ENCODE measurements around the gene PEX7. TPM values are rescaled to one million over a fixed set of nuclear protein-coding genes. Genes with fewer than 3 reads are reported as not detected.
A peak's percentile ranks its signal among the peaks of the same experiment; 100 is the strongest.

Gene PEX7
- total RNA-seq (13.4 and 13.7 TPM in 2 replicates), polyA plus RNA-seq (15.7 and 20.0 TPM in 2 replicates)

- peak within 1 kb of the TSS; percentile 70 for H3K4me3 ChIP-seq
- peaks cover 3% of the 10 kb centered on the region for H3K27me3 ChIP-seq
- DNase-seq (ENCODE audit: low read depth in 1 of 2, low spot score in 1 of 2), result peak; percentile 89 to 93
- H3K36me3 ChIP-seq, result peaks cover 4% of the 10 kb centered on the region
- H3K27ac ChIP-seq, result peak within 1 kb of the TSS; percentile 85
- TF ChIP-seq CTCF (IDR thresholded peaks at IDR 0.05; ENCODE audit: low read depth, low read length), result peak; percentile 69
- no peaks in the 10 kb centered on the region for H3K4me1 ChIP-seq (ENCODE audit: low read depth)
- no peaks in the 10 kb centered on the region for H3K9me3 ChIP-seq (ENCODE audit: low read depth)
These were observed at the start of gene PEX7 for GRCh38 chr6:136822376-136823127. Gene PEX7 (plus strand): TSS chr6:136822592. CDS start chr6:136822666, 74 bp downstream.

- Histone ChIP-seq H3K9me3 (ENCODE audit: low read depth) (no peaks in the 10 kb centered on the region), H3K4me3 (no peak overlapping the region), H3K27me3 (no peaks in the 10 kb centered on the region), H3K4me1 (ENCODE audit: low read depth) (no peaks in the 10 kb centered on the region), H3K36me3 (no peaks in the 10 kb centered on the region), H3K27ac (no peak overlapping the region)
- no peak for DNase-seq (ENCODE audit: low read depth in 1 of 2, low spot score in 1 of 2)
- TF ChIP-seq CTCF (IDR thresholded peaks at IDR 0.05; ENCODE audit: low read depth, low read length), result no peak
These were observed 49.5 kb upstream of the PEX7 start for GRCh38 chr6:136772685-136773472.

- Histone ChIP-seq H3K4me1 (ENCODE audit: low read depth) (no peaks in the 10 kb centered on the region), H3K27ac (no peak overlapping the region), H3K4me3 (no peak overlapping the region), H3K36me3 (no peaks in the 10 kb centered on the region), H3K9me3 (ENCODE audit: low read depth) (no peaks in the 10 kb centered on the region), H3K27me3 (no peaks in the 10 kb centered on the region)
- no peak for TF ChIP-seq CTCF (IDR thresholded peaks at IDR 0.05; ENCODE audit: low read depth, low read length)
- DNase-seq (ENCODE audit: low read depth in 1 of 2, low spot score in 1 of 2), result no peak
These were observed 49.0 kb upstream of the PEX7 start for GRCh38 chr6:136773473-136773796.

GRCh38 chr6:136774228-136775041, 48.0 kb upstream of the PEX7 start:
- Histone ChIP-seq H3K27me3 (no peaks in the 10 kb centered on the region), H3K4me3 (no peak overlapping the region), H3K4me1 (ENCODE audit: low read depth) (no peaks in the 10 kb centered on the region), H3K27ac (no peak overlapping the region), H3K36me3 (no peaks in the 10 kb centered on the region), H3K9me3 (ENCODE audit: low read depth) (no peaks in the 10 kb centered on the region)
- TF ChIP-seq CTCF (IDR thresholded peaks at IDR 0.05; ENCODE audit: low read depth, low read length), result no peak
- peak in 1 of 2 donors; percentile 82 for DNase-seq (ENCODE audit: low read depth in 1 of 2, low spot score in 1 of 2)

GRCh38 chr6:136775081-136775480, 47.3 kb upstream of the PEX7 start:
- no peaks in the 10 kb centered on the region for H3K27me3 ChIP-seq

More at GRCh38 chr6:136775081-136775480, 47.3 kb upstream of the PEX7 start:
- DNase-seq (ENCODE audit: low read depth in 1 of 2, low spot score in 1 of 2), result no peak
- H3K4me3 ChIP-seq, result no peak overlapping the region
- H3K9me3 ChIP-seq (ENCODE audit: low read depth), result no peaks in the 10 kb centered on the region
- peaks cover 4% of the 10 kb centered on the region for H3K4me1 ChIP-seq (ENCODE audit: low read depth)
- no peak for TF ChIP-seq CTCF (IDR thresholded peaks at IDR 0.05; ENCODE audit: low read depth, low read length)
- H3K36me3 ChIP-seq, result no peaks in the 10 kb centered on the region
- no peak overlapping the region for H3K27ac ChIP-seq
